Activated CD4-positive, alpha-beta T cell treated with anti-CD3 and anti-CD28 coated beads, Interleukin-2, amount 10 ng/mL, durations not matched to agents 24 days and 14 days (primary cell): Measurements from ENCODE around the gene SYTL2. TPM values are rescaled to one million over a fixed set of nuclear protein-coding genes. Genes with fewer than 3 reads are reported as not detected.
A peak's percentile ranks its signal among the peaks of the same experiment; 100 is the strongest.

Source experiments
- DNase-seq: peaks from one replicate; pipeline ENCODE4 v3.0.0; 2022
- H3K27ac Mint-ChIP-seq: one replicate; pipeline ENCODE4 v1.8.0; 2022; ENCODE audit warnings: mild to moderate bottlenecking, mixed read lengths
- H3K27me3 Mint-ChIP-seq: one replicate; pipeline ENCODE4 v1.8.0; 2022; ENCODE audit warnings: mixed read lengths
- H3K36me3 Mint-ChIP-seq: one replicate; pipeline ENCODE4 v1.8.0; 2022; ENCODE audit warnings: low read depth, mild to moderate bottlenecking, mixed read lengths
- H3K4me1 Mint-ChIP-seq: one replicate; pipeline ENCODE4 v1.8.0; 2021; ENCODE audit warnings: mixed read lengths
- H3K4me3 Mint-ChIP-seq: one replicate; pipeline ENCODE4 v1.8.0; 2022; ENCODE audit warnings: mild to moderate bottlenecking, moderate library complexity, mixed read lengths
- H3K9me3 Mint-ChIP-seq: one replicate; pipeline ENCODE4 v1.8.0; 2021; ENCODE audit warnings: mixed read lengths
- intact Hi-C: fragments of 100-400 bp; cut with micrococcal nuclease; formaldehyde crosslinking; loops from one replicate; pipeline ENCODE4 v1.15.1; 2023
- total RNA-seq: library from RNA; stranded (reverse); gene quantifications from 2 replicates; pipeline ENCODE4 v1.2.3, GENCODE V29; 2022

The SYTL2 gene
- total RNA-seq, 1 donor from 2014 or later = 13.9 TPM

DNA sequence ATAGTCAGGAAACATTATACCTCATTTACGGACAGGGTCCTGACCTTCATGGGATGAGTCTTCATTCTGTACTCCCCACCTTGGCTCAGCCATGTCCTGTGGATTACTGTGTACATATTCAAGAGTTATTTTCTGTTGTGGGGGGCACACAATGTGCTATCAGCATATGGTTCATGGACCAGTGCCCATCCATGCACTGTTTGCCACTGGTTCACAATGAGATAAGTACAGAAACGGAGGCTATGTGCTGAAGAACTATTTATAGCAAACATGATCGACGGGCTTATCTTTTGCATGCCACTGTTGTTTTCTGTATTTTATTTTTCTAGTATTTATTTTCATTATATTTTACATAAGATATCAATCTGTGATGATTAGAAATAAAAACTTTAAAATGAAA is 68.6 kb downstream of the SYTL2 start:
- no peaks in the 10 kb centered on the region for H3K9me3 Mint-ChIP-seq
- no peak overlapping the region for H3K4me3 Mint-ChIP-seq
- H3K4me1 Mint-ChIP-seq = peaks cover 44% of the 10 kb centered on the region
- no peaks in the 10 kb centered on the region for H3K27me3 Mint-ChIP-seq
- DNase-seq = no peak
- no peak overlapping the region for H3K27ac Mint-ChIP-seq
- H3K36me3 Mint-ChIP-seq = peaks cover 49% of the 10 kb centered on the region
- intact Hi-C loops = no loop called here

GRCh38 chr11:85740481-85741400 is 70.2 kb downstream of the SYTL2 start:
- DNase-seq = no peak
- Mint-ChIP-seq H3K27me3 (no peaks in the 10 kb centered on the region), H3K4me3 (no peak overlapping the region), H3K27ac (no peak overlapping the region), H3K36me3 (peaks cover 47% of the 10 kb centered on the region), H3K4me1 (peaks cover 36% of the 10 kb centered on the region), H3K9me3 (no peaks in the 10 kb centered on the region)
- intact Hi-C loops = no loop called here

DNA sequence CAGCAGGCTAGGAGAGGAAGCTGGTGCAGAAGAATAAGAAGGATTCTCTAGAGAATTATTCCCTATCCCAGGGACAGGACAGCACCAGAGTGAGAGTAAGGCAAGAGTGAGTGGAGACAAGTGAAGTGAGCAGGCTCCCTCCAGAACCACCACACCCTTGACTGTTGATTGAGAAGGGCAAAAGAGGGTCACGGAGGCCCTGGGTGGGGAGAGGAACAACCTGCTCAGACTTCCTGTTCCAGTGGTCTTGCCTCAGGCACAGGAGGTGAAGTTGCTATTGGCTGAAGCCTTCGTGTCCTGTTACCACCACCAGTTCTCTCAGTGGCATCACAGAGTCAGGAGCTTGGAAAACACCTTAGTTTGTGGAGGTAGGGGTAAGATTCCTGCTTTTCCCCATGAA is 73.2 kb downstream of the SYTL2 start:
- intact Hi-C loops = no loop called here
- Mint-ChIP-seq H3K36me3 (peaks cover 46% of the 10 kb centered on the region), H3K27me3 (no peaks in the 10 kb centered on the region), H3K4me3 (peak overlapping the region; percentile 31), H3K9me3 (no peaks in the 10 kb centered on the region), H3K4me1 (peaks cover 22% of the 10 kb centered on the region), H3K27ac (no peak overlapping the region)
- peak; percentile 64 for DNase-seq

DNA sequence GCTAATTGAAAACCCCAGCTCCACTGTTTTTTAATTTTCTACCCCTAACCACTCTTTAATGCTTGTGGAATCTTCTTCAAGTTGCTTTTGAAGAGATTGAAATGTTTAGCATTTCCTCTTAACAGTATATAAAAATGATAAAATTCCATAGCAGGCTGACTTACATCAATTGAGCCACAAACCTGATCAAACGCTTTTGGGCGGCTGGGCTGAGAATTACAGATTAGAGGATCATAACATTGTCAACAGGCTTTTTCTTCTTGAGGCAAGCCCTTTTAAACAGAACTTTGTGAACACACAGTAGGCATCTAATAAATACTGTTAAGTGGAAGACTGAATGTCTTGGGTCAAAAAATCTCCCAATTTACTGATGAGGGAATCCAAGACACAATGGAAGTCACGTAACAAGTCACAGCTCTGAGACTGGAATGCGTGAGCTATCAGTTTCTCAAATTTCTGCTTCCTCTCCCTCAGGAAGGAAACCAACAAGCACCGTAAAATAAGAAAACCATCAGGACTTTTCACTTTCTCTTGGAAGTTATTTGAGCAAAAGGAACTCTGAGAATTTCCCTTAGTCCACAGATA is 75.0 kb downstream of the SYTL2 start:
- H3K27me3 Mint-ChIP-seq = no peaks in the 10 kb centered on the region
- H3K36me3 Mint-ChIP-seq = peaks cover 54% of the 10 kb centered on the region
- peaks cover 18% of the 10 kb centered on the region for H3K4me1 Mint-ChIP-seq
- peaks cover under 1% of the 10 kb centered on the region for H3K9me3 Mint-ChIP-seq
- DNase-seq = no peak
- no peak overlapping the region for H3K27ac Mint-ChIP-seq
- intact Hi-C loops = no loop called here
- no peak overlapping the region for H3K4me3 Mint-ChIP-seq

DNA sequence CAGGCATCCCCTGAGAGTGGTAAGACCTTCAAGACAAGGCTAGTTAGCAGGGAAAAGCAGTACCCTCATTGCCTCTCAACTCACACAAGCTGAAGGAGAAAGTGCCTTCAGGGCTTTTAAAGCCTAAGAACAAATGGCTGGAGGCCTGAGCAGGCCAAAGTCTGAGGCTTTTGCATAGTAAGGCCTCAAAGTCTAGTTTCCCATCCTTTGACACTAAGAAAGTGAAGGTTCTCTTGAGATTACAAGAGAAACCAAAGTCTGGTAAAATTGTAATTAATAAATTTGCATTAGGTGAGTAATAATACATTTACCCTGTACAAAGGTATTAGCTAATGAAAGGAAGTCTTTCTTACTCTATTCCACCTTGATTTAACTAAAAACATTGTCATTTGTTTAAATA is 78.0 kb downstream of the SYTL2 start:
- peaks cover 7% of the 10 kb centered on the region for H3K4me1 Mint-ChIP-seq
- no peak for DNase-seq
- peaks cover 10% of the 10 kb centered on the region for H3K9me3 Mint-ChIP-seq
- H3K27me3 Mint-ChIP-seq = no peaks in the 10 kb centered on the region
- H3K4me3 Mint-ChIP-seq = no peak overlapping the region
- intact Hi-C loops = no loop called here
- H3K36me3 Mint-ChIP-seq = peaks cover 64% of the 10 kb centered on the region
- no peak overlapping the region for H3K27ac Mint-ChIP-seq

GRCh38 chr11:85726381-85726780 is 84.6 kb downstream of the SYTL2 start:
- intact Hi-C loops = no loop called here
- Mint-ChIP-seq H3K27ac (no peak overlapping the region), H3K36me3 (peaks cover 57% of the 10 kb centered on the region), H3K4me3 (no peak overlapping the region), H3K27me3 (no peaks in the 10 kb centered on the region), H3K9me3 (peaks cover 26% of the 10 kb centered on the region), H3K4me1 (peaks cover 3% of the 10 kb centered on the region)
- DNase-seq = peak; percentile 36

- no peaks in the 10 kb centered on the region for H3K27me3 Mint-ChIP-seq
- H3K4me1 Mint-ChIP-seq = peaks cover 3% of the 10 kb centered on the region
- H3K4me3 Mint-ChIP-seq = no peak overlapping the region
- peaks cover 54% of the 10 kb centered on the region for H3K36me3 Mint-ChIP-seq
- peaks cover 23% of the 10 kb centered on the region for H3K9me3 Mint-ChIP-seq
- intact Hi-C loops = no loop called here
- no peak for DNase-seq
- no peak overlapping the region for H3K27ac Mint-ChIP-seq
These were observed 85.3 kb downstream of the SYTL2 start for GRCh38 chr11:85725510-85726258.

DNA sequence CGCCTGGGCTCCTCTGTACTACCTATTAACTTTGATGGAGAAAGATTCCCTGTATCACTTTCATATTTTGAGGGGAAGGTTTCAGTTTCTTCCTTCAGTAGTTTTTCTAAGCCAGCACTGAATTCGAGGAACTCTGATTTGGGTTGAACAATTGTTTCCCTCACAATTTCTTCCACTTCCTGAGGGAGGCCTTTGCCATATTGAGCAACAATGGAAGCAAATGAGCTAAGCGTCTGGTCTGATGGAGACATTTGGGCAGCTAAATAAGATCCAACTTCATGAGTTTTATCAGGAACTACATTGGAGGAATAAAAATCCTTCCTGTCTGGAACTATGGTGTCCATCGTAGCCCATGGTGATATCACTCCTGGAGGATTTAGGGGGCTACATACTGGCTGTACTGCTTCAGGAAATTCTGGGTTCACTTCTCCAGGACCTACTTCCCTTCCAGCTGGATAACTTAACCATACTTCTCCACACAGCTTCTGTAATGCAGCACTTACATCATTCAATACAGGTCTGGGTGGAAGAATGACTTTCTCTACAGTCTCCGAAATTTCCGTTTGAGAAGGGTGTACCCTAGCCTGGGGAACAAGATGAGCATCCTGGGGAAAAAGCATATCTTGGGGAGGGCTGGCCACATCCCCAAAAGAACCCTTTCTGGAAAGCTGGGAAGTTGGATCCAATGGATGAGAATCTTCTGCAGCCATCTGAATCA is 86.0 kb downstream of the SYTL2 start:
- Mint-ChIP-seq H3K27ac (no peak overlapping the region), H3K36me3 (peaks cover 52% of the 10 kb centered on the region), H3K27me3 (no peaks in the 10 kb centered on the region), H3K9me3 (peaks cover 16% of the 10 kb centered on the region), H3K4me3 (no peak overlapping the region), H3K4me1 (peaks cover 3% of the 10 kb centered on the region)
- DNase-seq = no peak
- intact Hi-C loops = no loop called here

GRCh38 chr11:85723088-85723487 is 87.9 kb downstream of the SYTL2 start:
- Mint-ChIP-seq H3K27me3 (no peaks in the 10 kb centered on the region), H3K4me1 (peaks cover 5% of the 10 kb centered on the region), H3K36me3 (peaks cover 49% of the 10 kb centered on the region), H3K4me3 (no peak overlapping the region), H3K9me3 (peaks cover 16% of the 10 kb centered on the region), H3K27ac (no peak overlapping the region)
- DNase-seq = peak; percentile 34
- intact Hi-C loops = no loop called here

DNA sequence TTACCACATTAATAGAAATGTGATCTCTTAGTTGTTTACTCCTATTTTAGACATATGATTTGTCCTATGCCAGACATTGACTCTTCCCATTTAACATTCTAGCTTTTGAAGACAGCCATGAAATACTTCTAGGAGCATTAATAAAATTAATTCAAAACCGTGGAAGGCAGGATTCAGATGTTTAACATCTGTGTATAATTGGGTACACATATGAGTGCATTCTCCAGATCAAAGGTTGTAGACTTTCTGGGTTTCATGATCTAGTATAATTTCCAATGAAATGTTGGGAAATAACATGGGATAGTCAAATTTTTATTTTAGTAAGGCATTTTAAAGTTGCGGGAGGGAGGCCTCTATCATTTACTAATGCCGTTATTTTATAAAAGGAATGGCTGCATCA is 89.8 kb downstream of the SYTL2 start:
- Mint-ChIP-seq H3K27ac (no peak overlapping the region), H3K9me3 (peaks cover 9% of the 10 kb centered on the region), H3K27me3 (no peaks in the 10 kb centered on the region), H3K36me3 (peaks cover 36% of the 10 kb centered on the region), H3K4me3 (no peak overlapping the region), H3K4me1 (peaks cover 9% of the 10 kb centered on the region)
- no peak for DNase-seq
- intact Hi-C loops = no loop called here

DNA sequence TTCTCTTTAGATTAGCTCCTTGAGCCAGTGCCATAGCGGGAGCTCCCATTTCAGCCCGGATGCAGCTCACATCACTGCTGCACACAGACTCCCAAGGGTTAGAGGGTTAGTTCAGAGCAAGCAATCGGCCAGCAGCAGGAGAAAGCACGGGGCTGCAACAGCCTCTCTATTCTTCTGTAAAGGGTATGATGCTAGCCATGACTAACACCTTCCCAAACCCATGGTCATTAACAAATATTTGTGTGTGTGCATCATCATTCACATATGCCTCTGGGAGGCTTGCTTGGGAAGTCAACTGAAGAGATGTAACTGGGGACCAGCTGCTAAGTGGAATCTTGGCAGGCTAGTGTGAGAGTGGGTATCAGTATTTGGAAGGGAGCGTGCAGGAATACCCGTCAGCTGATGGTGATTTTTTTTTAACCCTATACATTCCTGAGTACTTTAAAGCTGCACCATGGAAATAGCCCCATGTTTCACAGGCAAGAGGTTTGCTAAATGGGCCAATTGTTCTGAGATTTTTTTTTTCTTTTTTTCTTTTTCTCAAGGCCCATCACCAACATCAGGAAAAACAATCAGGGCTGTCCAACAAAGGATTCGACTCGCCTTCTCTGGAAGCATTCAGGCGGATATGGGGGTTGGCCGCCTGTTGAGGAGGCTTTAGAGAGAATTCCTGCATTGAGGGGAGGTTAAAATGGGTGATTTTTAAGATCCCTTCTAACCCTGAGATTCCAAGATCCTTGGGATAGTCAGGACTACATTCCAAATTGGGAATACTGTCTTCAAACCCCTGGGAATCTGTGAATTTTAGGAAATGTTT is 91.7 kb downstream of the SYTL2 start:
- Mint-ChIP-seq H3K27ac (no peak overlapping the region), H3K36me3 (peaks cover 24% of the 10 kb centered on the region), H3K27me3 (no peaks in the 10 kb centered on the region), H3K4me3 (no peak overlapping the region), H3K4me1 (peaks cover 5% of the 10 kb centered on the region), H3K9me3 (peaks cover 2% of the 10 kb centered on the region)
- DNase-seq = no peak
- intact Hi-C loops = loop anchor here (10.0 kb wide), 1 partner anchor 1044 kb away; no protein-coding TSS in a partner anchor

GRCh38 chr11:85718126-85718943 is 92.6 kb downstream of the SYTL2 start:
- Mint-ChIP-seq H3K9me3 (no peaks in the 10 kb centered on the region), H3K27ac (no peak overlapping the region), H3K27me3 (no peaks in the 10 kb centered on the region), H3K4me1 (peaks cover 5% of the 10 kb centered on the region), H3K4me3 (no peak overlapping the region), H3K36me3 (peaks cover 23% of the 10 kb centered on the region)
- intact Hi-C loops = loop anchor here (10.0 kb wide), 1 partner anchor 1044 kb away; no protein-coding TSS in a partner anchor
- DNase-seq = no peak
